GM21717 (cell line): ENCODE data around the gene RNF8.
"Not testable (repeated sequence)": the region's sequence is repeated elsewhere in the genome, so short reads cannot be mapped to it uniquely, and the experiment has no call there.

ENCODE experiments used
- ATAC-seq: cut with Tn5 transposase; IDR thresholded peaks from one replicate; pipeline ENCODE4 v1.9.1; 2021; ENCODE audit warnings: mild to moderate bottlenecking, moderate library complexity; ENCODE audit not compliant: unreplicated experiment

RNF8 gene, protein sequence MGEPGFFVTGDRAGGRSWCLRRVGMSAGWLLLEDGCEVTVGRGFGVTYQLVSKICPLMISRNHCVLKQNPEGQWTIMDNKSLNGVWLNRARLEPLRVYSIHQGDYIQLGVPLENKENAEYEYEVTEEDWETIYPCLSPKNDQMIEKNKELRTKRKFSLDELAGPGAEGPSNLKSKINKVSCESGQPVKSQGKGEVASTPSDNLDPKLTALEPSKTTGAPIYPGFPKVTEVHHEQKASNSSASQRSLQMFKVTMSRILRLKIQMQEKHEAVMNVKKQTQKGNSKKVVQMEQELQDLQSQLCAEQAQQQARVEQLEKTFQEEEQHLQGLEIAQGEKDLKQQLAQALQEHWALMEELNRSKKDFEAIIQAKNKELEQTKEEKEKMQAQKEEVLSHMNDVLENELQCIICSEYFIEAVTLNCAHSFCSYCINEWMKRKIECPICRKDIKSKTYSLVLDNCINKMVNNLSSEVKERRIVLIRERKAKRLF

GRCh38 chr6:37353761-37354525 is at the start of gene RNF8:
Gene RNF8, plus strand, starts transcription at chr6:37353983. Its CDS starts 182 bp downstream, at chr6:37354165.
- ATAC-seq, result peak; percentile 81

GRCh38 chr6:37304766-37305165 is 49.0 kb upstream of the RNF8 start:
- ATAC-seq, result no peak

DNA sequence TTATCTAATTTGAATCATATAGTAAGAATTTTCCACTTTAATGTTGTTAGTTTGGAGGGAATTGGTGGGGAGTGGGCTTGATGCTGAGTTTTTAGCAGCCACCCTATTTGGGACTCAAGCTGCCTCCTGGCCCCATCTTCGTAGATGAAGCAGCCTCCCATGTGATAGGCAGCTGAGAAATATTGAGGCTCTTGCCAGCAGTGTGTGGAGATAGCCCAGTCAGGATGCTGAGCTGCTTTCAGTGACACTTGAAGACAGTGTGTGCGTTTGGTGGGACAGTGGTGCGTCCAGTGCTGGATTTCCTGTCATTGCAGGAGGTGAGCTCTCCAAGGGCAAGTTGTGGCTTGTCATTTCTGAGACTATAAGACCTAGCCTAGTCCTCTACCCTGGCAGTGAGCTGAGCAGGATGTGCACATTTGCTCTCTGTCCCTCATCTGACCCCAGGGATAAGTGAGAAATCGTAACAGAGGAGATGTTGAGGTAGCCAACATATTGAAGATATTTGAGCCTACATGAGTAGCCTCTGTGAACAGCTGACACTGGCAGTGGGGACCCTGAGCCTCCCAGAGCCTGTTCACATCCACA is 47.9 kb upstream of the RNF8 start:
- no peak for ATAC-seq

GRCh38 chr6:37306624-37307222 is 47.1 kb upstream of the RNF8 start:
- no peak for ATAC-seq

DNA sequence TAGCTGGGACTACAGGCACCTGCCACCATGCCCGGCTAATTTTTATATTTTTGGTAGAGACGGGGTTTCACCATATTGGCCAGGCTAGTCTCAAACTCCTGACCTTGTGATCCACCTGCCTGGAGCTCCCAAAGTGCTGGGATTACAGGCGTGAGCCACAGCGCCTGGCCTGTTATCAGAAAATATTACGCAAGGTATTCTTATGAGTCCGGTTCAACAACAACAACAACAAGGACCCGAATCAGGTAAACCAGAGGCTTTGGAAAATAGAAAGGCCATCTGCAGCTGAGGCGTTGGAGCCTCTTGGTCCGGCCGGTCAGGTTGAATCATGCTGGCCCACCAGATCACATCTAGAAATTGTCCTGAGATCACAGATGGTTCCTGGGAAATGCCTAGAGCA is 46.3 kb upstream of the RNF8 start:
- ATAC-seq, result not testable (repeated sequence)

DNA sequence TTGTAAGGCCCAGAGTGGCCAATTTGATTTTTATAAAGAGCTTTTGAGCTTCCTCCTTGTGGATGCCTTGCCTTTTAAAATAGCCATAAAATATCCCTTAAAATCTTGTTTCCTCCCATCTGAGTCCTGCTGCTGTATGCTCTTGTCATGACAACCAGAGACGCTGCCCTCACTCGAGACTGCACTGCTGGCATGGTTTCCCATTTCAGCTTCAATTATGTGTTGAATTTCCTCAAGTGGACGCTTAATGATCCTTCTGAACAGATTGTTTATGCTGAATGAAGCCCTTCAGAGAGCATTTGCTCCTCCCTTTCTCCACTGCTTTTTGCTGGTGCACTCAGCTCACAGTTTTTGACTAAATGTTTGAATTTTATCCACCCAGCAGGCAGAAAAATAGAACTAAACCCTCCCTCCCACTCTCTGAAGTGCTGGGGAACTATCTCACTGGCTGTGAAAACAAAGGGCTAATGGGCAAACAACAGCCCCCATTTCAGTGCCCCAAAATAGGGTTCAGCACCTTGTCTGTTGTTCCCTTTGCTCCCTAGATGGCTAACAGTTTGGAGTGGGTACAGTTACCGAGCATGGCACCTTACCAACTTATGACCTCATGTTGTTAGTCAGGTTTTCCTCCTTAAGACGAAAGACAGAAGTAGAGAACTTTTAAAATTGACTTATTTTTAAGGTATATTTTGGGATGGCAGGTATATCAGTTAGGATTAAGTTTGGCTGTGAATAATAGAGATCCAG is 45.5 kb upstream of the RNF8 start:
- ATAC-seq, result no peak

GRCh38 chr6:37309046-37309445 is 44.7 kb upstream of the RNF8 start:
- no peak for ATAC-seq

- no peak for ATAC-seq
These were observed 44.1 kb upstream of the RNF8 start for GRCh38 chr6:37309692-37310091.

- ATAC-seq, result no peak
These were observed 42.8 kb upstream of the RNF8 start for GRCh38 chr6:37310966-37311365.

DNA sequence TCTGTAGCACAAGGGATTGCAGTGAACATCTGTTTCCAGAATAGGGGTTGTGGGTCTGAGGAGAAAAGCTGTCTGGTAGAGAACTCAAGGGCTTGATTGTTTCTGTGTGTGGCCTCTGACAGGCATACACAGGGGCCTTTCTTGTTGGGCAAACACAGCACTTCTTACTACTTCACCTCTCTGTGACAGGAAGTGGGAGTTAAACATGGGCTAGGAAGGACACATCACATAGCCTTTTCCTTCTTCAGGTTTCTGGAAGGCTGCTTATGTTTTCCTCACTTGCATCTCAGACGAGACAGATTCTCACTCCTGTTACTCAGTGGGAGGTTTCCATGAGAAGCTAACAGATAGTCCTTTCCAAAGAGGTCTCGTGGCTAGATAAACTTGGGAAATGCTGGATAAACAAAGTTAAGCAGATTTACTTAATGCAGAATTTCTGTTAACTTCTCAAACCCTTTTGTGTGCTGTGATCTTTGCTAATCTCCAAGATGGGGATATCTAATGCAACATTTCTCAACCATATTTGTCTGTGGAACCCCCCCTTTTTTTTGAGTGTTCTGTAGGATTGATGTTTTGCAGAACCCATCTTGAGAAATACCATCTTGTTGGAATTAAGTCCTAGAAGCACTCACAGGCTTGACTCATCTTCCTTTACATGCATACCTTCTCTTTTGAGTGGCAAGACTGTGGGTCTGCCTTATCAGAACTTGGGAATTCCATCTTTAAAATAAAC is 41.9 kb upstream of the RNF8 start:
- no peak for ATAC-seq

DNA sequence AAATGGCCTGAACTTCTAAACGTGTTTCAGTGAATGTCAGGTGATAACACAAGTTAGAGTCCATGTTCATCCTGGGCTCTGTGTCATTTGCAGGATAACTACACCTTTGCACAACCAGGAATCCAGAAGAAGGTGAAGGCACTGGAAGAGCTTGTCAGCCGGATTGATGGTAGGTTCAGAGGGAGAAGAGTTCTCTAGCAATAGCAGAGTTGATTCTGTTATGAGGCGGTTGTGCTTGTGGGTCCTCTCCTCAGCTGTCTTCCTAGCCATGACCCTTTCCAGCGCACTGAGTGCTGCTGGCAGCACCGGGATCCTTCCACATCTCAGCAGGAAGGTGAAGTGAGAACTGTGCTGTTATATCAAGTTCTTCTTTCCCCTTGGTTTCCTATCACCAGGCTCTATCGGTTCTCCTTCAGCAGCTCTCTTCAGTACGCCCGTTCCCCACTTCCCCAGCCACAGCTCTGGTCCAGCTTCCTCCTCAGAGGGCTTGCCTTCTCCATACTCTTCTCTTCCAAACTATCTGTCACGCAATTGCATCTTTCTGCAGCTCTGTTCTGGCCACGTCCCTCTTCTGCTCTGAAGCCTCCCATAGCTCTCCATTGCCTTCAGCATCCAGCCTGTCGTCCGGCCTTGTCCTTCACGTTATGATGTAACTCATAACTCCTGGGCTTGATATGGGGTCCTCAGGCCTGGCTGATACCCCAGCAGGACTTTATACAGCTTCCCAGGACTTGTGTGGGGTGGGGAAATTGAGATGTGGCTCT is 39.9 kb upstream of the RNF8 start:
- ATAC-seq, result no peak

- no peak for ATAC-seq
These were observed 39.2 kb upstream of the RNF8 start for GRCh38 chr6:37314487-37315156.

GRCh38 chr6:37315157-37315515 is 38.6 kb upstream of the RNF8 start:
- ATAC-seq, result no peak

DNA sequence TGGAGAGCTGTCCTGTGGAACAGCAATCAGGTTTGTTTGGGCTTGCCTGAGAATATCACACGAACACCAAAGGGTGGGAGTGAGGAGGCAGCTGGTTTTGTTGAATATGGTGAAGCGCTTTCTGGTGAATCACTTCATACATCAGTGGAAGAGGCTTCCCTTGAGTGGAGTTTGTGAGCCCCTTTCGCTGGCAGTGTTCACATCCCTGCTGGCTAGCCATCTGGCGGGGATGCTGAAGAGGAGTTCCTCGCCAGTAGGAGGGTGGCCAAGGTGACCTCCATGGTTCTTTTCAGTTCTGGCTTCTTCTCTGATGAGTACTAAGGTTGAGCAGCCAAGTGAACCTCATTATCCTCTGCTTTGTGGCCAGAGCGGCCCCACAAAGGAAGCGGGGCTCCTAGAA is 37.7 kb upstream of the RNF8 start:
- no peak for ATAC-seq

DNA sequence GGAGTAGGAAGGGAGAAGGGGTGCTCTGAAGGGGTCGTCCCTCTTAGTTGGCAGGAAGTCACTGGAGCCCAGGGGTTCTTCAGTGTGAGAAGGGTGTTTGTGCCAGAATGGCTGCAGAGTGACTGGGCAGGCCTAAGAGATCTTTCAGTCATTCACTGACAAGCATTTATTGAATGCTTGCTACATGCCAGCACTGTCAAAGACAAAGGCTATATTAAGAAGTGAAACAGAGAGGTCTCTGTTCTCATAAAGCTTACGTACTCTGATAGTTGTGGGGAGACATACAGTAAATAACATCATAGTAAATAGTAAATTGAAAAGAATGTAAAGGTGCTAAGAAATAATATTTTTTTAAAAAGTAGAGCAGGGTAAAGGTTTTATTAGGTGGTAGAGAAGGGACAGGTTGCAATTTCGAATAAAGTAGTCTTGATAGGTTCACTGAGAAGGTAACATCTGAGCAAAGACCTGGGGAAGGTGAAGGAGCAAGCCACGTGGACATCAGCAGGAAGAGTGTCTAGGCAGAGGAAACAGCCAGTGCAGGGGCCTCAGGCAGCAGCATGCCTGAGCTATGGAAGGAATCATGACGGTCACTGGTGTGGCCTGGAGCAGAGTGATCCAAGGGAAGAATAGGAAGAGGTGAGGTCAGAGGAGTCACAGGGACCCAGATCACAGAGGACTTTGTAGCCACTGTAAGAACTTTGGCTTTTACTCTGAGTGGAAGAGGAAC is 36.3 kb upstream of the RNF8 start:
- ATAC-seq, result no peak

- no peak for ATAC-seq
These were observed 34.6 kb upstream of the RNF8 start for GRCh38 chr6:37319156-37319555.

DNA sequence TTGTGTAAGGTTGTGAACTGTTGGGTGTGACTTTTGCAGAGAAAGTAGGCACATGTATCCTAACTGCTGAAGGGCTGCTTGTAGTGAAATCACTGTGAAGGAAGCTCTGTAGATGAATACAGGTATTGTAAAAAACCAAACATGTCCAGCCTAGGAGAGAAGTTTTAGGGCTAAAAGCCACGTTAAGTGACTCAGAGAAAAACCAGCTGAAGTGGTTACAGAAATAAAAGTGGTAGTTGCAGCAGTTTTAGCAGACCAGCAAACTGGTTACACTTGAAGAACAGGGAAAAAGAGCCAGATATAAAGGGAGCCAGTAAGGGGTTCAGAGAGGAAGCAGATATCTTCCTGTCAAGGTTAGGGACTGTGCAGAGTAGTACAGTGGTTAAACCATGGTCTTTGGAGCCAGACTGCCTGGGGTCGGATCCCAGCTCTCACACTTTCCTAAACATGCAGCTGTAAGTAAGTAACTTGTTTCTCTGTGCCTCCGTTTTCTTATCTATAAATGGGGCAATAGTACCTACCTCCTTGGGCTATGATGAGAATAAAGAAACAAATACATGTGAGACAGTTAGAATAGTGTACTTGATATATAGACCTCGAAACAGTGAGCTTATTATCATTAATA is 33.8 kb upstream of the RNF8 start:
- ATAC-seq, result no peak

- ATAC-seq, result no peak
These were observed 33.1 kb upstream of the RNF8 start for GRCh38 chr6:37320646-37321045.
